ENCODE measurements around the gene BSCL2.
A peak's percentile ranks its signal among the peaks of the same experiment; 100 is the strongest.

Gene BSCL2

DNA sequence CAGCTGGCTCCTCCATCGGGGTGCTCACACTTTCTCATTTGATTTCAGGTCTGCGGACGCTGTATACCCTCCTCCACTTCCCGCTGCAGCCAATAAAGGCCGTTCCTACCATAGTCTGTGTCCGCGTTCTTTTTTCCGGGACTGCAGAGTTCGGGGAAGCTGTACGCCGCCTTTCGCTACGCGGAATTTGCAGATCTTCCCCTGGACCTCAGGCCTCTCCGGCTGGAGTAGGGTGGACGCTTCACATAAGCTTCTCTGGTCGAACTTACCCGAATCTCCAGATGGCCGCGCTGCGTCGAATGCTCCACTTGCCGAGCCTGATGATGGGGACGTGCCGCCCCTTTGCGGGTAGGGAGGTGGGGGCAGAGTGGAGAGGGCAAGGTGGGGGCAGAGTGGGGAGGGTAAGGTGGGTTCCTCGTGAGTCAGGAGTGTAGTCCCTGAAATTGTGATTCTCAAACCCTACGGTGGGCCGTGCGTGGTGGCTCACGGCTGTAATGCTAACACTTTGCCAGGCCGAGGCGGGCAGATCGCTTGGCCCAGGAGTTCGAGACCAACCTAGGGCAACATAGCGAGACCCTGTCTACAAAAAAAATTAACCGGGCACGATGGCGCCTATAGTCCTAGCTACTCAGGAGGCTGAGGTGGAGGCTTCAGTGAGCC, 41.5 kb downstream of the BSCL2 start:
- Histone ChIP-seq H3K9me3 (replicated peaks; ENCODE audit: insufficient read depth, low read length) (no peaks in the 10 kb centered on the region), H3K9ac (ENCODE audit: low read length) (peak overlapping the region; percentile 83), H3K27ac (ENCODE audit: low read length) (no peak overlapping the region), H3K27me3 (replicated peaks; ENCODE audit: insufficient read depth, low read length) (no peaks in the 10 kb centered on the region), H3K79me2 (ENCODE audit: low read length) (peaks cover 36% of the 10 kb centered on the region), H2AFZ (ENCODE audit: low read length) (0 out of 2 replicates have a peak overlapping the region, but pooled peaks have one; percentile 16), H3K36me3 (replicated peaks; ENCODE audit: insufficient read depth, low read length) (no peaks in the 10 kb centered on the region; the same call in 1 of the 2 replicates), H3K4me1 (ENCODE audit: low read length) (peaks cover 5% of the 10 kb centered on the region; the same call in 1 of the 2 replicates), H3K4me3 (ENCODE audit: low read length) (peak overlapping the region; percentile 97), H3K9me2 (replicated peaks; ENCODE audit: insufficient read depth, low read length) (no peaks in the 10 kb centered on the region), H3K4me2 (ENCODE audit: low read depth, low read length) (peak overlapping the region; percentile 70), H4K20me1 (ENCODE audit: insufficient read depth, low read length) (no peaks in the 10 kb centered on the region), H3F3A (ENCODE audit: insufficient read depth, low read length) (peaks cover 46% of the 10 kb centered on the region)
- DNase-seq = peak; percentile 32
- TF ChIP-seq EZH2 (optimal IDR thresholded peaks at IDR 0.05; ENCODE audit: low read depth, low read length) (no peak), EZH2phosphoT487 (IDR thresholded peaks at IDR 0.05; ENCODE audit: low read length) (no peak)
- TF ChIP-seq, protein P1, sequence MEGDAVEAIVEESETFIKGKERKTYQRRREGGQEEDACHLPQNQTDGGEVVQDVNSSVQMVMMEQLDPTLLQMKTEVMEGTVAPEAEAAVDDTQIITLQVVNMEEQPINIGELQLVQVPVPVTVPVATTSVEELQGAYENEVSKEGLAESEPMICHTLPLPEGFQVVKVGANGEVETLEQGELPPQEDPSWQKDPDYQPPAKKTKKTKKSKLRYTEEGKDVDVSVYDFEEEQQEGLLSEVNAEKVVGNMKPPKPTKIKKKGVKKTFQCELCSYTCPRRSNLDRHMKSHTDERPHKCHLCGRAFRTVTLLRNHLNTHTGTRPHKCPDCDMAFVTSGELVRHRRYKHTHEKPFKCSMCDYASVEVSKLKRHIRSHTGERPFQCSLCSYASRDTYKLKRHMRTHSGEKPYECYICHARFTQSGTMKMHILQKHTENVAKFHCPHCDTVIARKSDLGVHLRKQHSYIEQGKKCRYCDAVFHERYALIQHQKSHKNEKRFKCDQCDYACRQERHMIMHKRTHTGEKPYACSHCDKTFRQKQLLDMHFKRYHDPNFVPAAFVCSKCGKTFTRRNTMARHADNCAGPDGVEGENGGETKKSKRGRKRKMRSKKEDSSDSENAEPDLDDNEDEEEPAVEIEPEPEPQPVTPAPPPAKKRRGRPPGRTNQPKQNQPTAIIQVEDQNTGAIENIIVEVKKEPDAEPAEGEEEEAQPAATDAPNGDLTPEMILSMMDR (IDR thresholded peaks at IDR 0.05; ENCODE audit: low read length) = no peak

DNA sequence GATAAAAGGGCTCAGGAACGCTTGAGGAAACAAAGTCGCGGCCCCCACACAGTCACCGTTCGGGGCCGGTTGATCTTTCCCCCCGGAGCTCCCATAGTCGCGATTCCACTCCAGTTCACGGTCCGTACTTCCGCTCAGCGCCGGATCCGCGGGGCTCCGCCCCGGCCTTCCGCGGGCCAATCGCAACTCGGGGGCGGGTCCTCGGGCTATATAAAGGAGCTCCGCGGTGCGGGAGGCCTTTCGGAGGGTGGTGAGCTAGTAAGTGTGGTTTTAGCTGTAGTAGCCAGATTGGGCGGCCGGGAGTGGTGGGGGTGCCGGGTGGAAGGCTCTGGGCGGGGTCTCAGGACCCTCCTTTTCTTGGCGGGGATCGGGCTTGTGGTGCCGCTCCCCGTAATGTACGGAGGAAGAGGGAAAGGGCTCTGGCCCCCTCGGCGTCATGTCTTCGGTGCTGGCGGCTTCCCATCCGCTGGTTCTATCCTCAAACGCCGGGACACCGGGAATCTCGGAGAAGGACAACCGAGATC, 42.1 kb downstream of the BSCL2 start, which contains the start of the genes C11orf98 and CSKMT:
TSS of gene C11orf98 (minus strand) at position 136 of the 524 bp plus-strand sequence. CDS start at position 95, 41 bp downstream.
TSS of gene CSKMT (plus strand) at position 238 of the 524 bp plus-strand sequence. CDS start 568 bp downstream, outside the sequence.
- no peaks in the 10 kb centered on the region for H4K20me1 ChIP-seq (ENCODE audit: insufficient read depth, low read length)
- peaks cover 5% of the 10 kb centered on the region; the same call in 1 of the 2 replicates for H3K4me1 ChIP-seq (ENCODE audit: low read length)
- peak within 1 kb of the TSS; percentile 67; the same call in 1 of the 2 replicates for H3K27ac ChIP-seq (ENCODE audit: low read length)
- no peaks in the 10 kb centered on the region for H3K9me2 ChIP-seq (replicated peaks; ENCODE audit: insufficient read depth, low read length)
- DNase-seq = peak; percentile 93
- no peaks in the 10 kb centered on the region; the same call in 1 of the 2 replicates for H3K36me3 ChIP-seq (replicated peaks; ENCODE audit: insufficient read depth, low read length)
- TF ChIP-seq EZH2 (optimal IDR thresholded peaks at IDR 0.05; ENCODE audit: low read depth, low read length) (no peak), EZH2phosphoT487 (IDR thresholded peaks at IDR 0.05; ENCODE audit: low read length) (no peak)
- TF ChIP-seq, protein P1 (IDR thresholded peaks at IDR 0.05; ENCODE audit: low read length) = no peak
- H2AFZ ChIP-seq (ENCODE audit: low read length) = peak within 1 kb of the TSS; percentile 98
- no peaks in the 10 kb centered on the region for H3K27me3 ChIP-seq (replicated peaks; ENCODE audit: insufficient read depth, low read length)
- peak within 1 kb of the TSS; percentile 97 for H3K4me3 ChIP-seq (ENCODE audit: low read length)
- H3F3A ChIP-seq (ENCODE audit: insufficient read depth, low read length) = peaks cover 42% of the 10 kb centered on the region
- H3K4me2 ChIP-seq (ENCODE audit: low read depth, low read length) = peak within 1 kb of the TSS; percentile 70
- peaks cover 36% of the 10 kb centered on the region for H3K79me2 ChIP-seq (ENCODE audit: low read length)
- H3K9me3 ChIP-seq (replicated peaks; ENCODE audit: insufficient read depth, low read length) = no peaks in the 10 kb centered on the region
- peak within 1 kb of the TSS; percentile 83 for H3K9ac ChIP-seq (ENCODE audit: low read length)

DNA sequence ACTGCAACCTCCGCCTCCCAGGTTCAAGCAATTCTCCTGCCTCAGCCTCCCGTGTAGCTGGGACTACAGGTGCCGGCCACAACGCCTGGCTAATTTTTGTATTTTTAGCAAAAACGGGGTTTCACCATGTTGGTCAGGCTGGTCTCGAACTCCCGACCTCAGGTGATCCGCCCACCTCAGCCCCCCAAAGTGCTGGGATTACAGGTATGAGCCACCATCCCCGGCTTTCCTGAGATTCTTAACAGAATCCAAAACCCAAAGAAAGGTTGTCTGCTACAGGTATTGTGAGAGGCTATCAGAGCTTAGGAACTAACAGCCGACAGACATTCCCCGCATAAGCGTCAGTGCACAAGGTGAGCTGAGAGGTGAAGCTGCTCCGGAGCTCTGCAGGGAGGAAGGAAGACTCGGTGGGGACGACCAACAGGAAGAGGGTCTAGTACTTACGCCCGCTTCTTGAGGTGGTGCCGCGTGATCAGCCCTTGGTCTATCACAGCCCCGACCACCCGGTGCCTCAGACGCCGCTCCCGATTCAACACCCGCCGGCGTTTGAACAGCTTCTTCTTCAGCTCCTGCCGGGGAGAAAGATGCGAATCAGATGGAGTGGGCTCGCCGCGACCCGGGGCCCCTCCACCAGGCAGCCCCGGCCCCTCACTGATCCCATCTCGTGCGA, 42.7 kb downstream of the BSCL2 start:
- Histone ChIP-seq H3K79me2 (ENCODE audit: low read length) (peaks cover 36% of the 10 kb centered on the region), H3K4me3 (ENCODE audit: low read length) (peak overlapping the region; percentile 97), H3K36me3 (replicated peaks; ENCODE audit: insufficient read depth, low read length) (no peaks in the 10 kb centered on the region; the same call in 1 of the 2 replicates), H4K20me1 (ENCODE audit: insufficient read depth, low read length) (no peaks in the 10 kb centered on the region), H3K4me1 (ENCODE audit: low read length) (peaks cover 5% of the 10 kb centered on the region; the same call in 1 of the 2 replicates), H3K27me3 (replicated peaks; ENCODE audit: insufficient read depth, low read length) (no peaks in the 10 kb centered on the region), H3K9ac (ENCODE audit: low read length) (peak overlapping the region; percentile 83), H3K9me3 (replicated peaks; ENCODE audit: insufficient read depth, low read length) (no peaks in the 10 kb centered on the region), H3F3A (ENCODE audit: insufficient read depth, low read length) (peaks cover 36% of the 10 kb centered on the region), H3K9me2 (replicated peaks; ENCODE audit: insufficient read depth, low read length) (no peaks in the 10 kb centered on the region), H2AFZ (ENCODE audit: low read length) (peak overlapping the region; percentile 98), H3K27ac (ENCODE audit: low read length) (peak overlapping the region; percentile 67; the same call in 1 of the 2 replicates), H3K4me2 (ENCODE audit: low read depth, low read length) (peak overlapping the region; percentile 70; the same call in 1 of the 2 replicates)
- DNase-seq = peak; percentile 69
- TF ChIP-seq EZH2phosphoT487 (IDR thresholded peaks at IDR 0.05; ENCODE audit: low read length) = no peak
- TF ChIP-seq EZH2 (optimal IDR thresholded peaks at IDR 0.05; ENCODE audit: low read depth, low read length) = no peak
- TF ChIP-seq, protein P1 (IDR thresholded peaks at IDR 0.05; ENCODE audit: low read length) = no peak

Measured in MM.1S (cell line).